GM12878 (cell line): Measurements from ENCODE around the gene ZNF180. TPM values are rescaled to one million over a fixed set of nuclear protein-coding genes. Genes with fewer than 3 reads are reported as not detected.

ENCODE experiments used
- CUX1 ChIP-seq: IDR thresholded peaks from 2 replicates; pipeline ENCODE4 v1.6.1; 2012; ENCODE audit warnings: improper control_type of control experiment, low read depth, low read length; ENCODE audit not compliant: insufficient replicate concordance
- EZH2 ChIP-seq: IDR thresholded peaks from 2 replicates; pipeline ENCODE4 v1.6.1; 2012; ENCODE audit warnings: low read depth, mild to moderate bottlenecking, control low read depth, inconsistent platforms, low read length, borderline replicate concordance; ENCODE audit not compliant: control insufficient read depth
- JUND ChIP-seq: IDR thresholded peaks from 2 replicates; pipeline ENCODE4 v1.6.1; 2012; ENCODE audit warnings: low read depth, mild to moderate bottlenecking, low read length, improper control_type of control experiment, moderate library complexity
- NBN ChIP-seq: fragments of 450-650 bp; IDR thresholded peaks from 2 replicates; pipeline ENCODE4 v1.6.1; 2016
- REST ChIP-seq: IDR thresholded peaks from 2 replicates; pipeline ENCODE4 v1.6.1; 2012; ENCODE audit warnings: mild to moderate bottlenecking, low read depth, low read length
- SMARCA5 ChIP-seq: fragments of 450-650 bp; IDR thresholded peaks from 2 replicates; pipeline ENCODE4 v1.6.1; 2017; ENCODE audit warnings: mild to moderate bottlenecking
- ZBTB40 ChIP-seq: fragments of 450-650 bp; IDR thresholded peaks from 2 replicates; pipeline ENCODE4 v1.6.1; 2016; ENCODE audit warnings: mild to moderate bottlenecking, moderate library complexity, borderline replicate concordance
- ZNF687 ChIP-seq: fragments of 450-650 bp; IDR thresholded peaks from 2 replicates; pipeline ENCODE4 v1.6.1; 2017; ENCODE audit warnings: mild to moderate bottlenecking, moderate library complexity
- polyA plus RNA-seq, 11 experiments: library from polyadenylated mRNA; depleted of rRNA in 4 of 11; unstranded in 6 of 11; stranded (reverse) in 5 of 11; fragments of >200 nt; fragmentation: Nextera tagmentation in 4 of 11; fragmentation: Illumina TruSeq in 1 of 11; extraction: Ambion mirVana in 4 of 11; extraction: Trizol in 1 of 11; gene quantifications; 1 replicate in 1 of 11; 2 replicates in 10 of 11; pipeline versions ENCODE4 v1.2.1 to v1.2.3, GENCODE V29; 2011 to 2016; ENCODE audit warnings: inconsistent platforms in 2 of 11, missing spikeins in 2 of 11, low read depth in 1 of 11
- total RNA-seq, 4 experiments: library from RNA; depleted of rRNA in 3 of 4; stranded (reverse); fragments of >200 nt in 3 of 4; fragmentation: Illumina TruSeq in 1 of 4; extraction: Trizol in 1 of 4; gene quantifications; 2 replicates each; pipeline versions ENCODE4 v1.2.1 to v1.2.3, GENCODE V29; 2013 to 2021

The ZNF180 gene
- total and polyA plus RNA-seq, 10 of the 15 experiments (the other 5 are each of a cell fraction or from before 2014, with no cell fraction given): 1.6 to 9.0 (median 5.5) TPM

- no peak for TF ChIP-seq CUX1
- TF ChIP-seq SMARCA5: no peak
- no peak for TF ChIP-seq REST
- no peak for TF ChIP-seq ZNF687
- no peak for TF ChIP-seq ZBTB40
- no peak for TF ChIP-seq EZH2
- no peak for TF ChIP-seq JUND
- TF ChIP-seq NBN: no peak
Observed at GRCh38 chr19:44496711-44497110, 3.6 kb downstream of the ZNF180 start (continued).
